ENCODE measurements around the gene CAPN3. TPM values are rescaled to one million over a fixed set of nuclear protein-coding genes. Genes with fewer than 3 reads are reported as not detected.

The CAPN3 gene
- total and polyA plus RNA-seq, 11 donors: 1.3 to 12.2 (median 7.3) TPM

DNA sequence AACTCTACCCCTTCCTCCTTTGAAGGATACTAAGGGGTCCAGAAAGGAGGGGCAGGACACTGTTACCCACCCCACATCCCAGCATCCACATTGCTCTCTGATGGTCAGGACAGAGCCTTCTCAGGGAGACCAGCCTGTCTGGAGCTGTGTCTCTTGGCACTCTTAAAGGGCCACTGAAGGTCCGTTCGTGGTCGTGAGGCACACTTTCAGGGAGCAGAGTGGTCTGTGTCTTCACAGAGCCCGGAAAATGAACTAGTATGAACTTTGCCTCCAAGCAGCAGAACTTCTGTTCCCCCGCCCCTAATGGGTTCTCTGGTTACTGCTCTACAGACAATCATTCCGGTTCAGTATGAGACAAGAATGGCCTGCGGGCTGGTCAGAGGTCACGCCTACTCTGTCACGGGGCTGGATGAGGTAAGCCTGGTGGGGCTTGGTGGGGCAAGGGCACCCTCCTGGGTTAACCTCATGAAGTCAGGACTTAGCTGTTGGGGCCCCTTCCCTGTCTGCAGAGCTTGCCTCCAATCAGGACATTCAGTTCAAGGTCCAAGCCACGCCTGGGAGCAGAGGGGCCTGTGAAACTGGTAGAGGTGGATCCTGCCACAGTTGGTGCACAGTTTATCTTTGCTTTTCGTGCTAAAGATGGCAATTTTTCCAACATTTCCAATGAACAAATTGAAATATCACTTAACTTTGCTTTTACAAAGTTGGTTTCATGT lies 33.2 kb downstream of the CAPN3 start:
- Histone ChIP-seq H3K4me3 (no peak overlapping the region), H3K27ac (no peak overlapping the region), H3K9me3 (no peaks in the 10 kb centered on the region), H3K36me3 (peaks cover 0 to 6% (median 0%) of the 10 kb centered on the region in 9 donors), H3K4me1 (peaks cover 0 to 12% (median 1%) of the 10 kb centered on the region in 12 donors), H3K27me3 (no peaks in the 10 kb centered on the region)
- ATAC-seq: no peak
- TF ChIP-seq POLR2A (IDR thresholded peaks at IDR 0.05): no peak
- TF ChIP-seq, protein P1, sequence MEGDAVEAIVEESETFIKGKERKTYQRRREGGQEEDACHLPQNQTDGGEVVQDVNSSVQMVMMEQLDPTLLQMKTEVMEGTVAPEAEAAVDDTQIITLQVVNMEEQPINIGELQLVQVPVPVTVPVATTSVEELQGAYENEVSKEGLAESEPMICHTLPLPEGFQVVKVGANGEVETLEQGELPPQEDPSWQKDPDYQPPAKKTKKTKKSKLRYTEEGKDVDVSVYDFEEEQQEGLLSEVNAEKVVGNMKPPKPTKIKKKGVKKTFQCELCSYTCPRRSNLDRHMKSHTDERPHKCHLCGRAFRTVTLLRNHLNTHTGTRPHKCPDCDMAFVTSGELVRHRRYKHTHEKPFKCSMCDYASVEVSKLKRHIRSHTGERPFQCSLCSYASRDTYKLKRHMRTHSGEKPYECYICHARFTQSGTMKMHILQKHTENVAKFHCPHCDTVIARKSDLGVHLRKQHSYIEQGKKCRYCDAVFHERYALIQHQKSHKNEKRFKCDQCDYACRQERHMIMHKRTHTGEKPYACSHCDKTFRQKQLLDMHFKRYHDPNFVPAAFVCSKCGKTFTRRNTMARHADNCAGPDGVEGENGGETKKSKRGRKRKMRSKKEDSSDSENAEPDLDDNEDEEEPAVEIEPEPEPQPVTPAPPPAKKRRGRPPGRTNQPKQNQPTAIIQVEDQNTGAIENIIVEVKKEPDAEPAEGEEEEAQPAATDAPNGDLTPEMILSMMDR (IDR thresholded peaks at IDR 0.05): no peak
- WGBS, 4 donors: 92 to 99% (median 95%) methylated on average over 8 to 11 of the region's 11 CpGs
- DNase-seq: no peak
- intact Hi-C loops (cut with DNase I): no loop called here

DNA sequence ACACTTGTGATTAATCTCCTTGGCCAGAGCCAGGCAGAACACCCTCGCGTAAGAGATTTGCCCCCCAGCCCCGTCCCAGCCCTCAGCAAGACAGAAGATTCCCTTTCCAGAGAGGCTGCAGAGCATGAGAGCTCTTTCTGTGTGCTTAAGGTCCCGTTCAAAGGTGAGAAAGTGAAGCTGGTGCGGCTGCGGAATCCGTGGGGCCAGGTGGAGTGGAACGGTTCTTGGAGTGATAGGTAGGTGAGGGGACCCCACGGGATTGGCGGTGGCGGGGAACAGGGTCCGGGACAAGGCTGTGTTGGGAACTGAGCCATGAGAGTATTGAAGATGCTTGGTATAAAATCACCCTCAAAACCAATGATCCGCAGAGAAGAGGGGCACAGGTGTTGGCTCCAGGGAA lies 34.8 kb downstream of the CAPN3 start:
- no peak overlapping the region for H3K4me3 ChIP-seq
- no peak for TF ChIP-seq POLR2A (IDR thresholded peaks at IDR 0.05)
- TF ChIP-seq, protein P1 (IDR thresholded peaks at IDR 0.05): no peak
- peaks cover 0 to 5% (median 0%) of the 10 kb centered on the region in 12 donors for H3K4me1 ChIP-seq
- intact Hi-C loops (cut with DNase I): no loop called here
- H3K36me3 ChIP-seq: peaks cover 0 to 17% (median 0%) of the 10 kb centered on the region in 9 donors
- H3K27me3 ChIP-seq: no peaks in the 10 kb centered on the region
- no peaks in the 10 kb centered on the region for H3K9me3 ChIP-seq
- no peak for ATAC-seq
- DNase-seq: no peak
- WGBS, 4 donors: 91 to 92% (median 92%) methylated on average over 13 of the region's 13 CpGs
- no peak overlapping the region for H3K27ac ChIP-seq

DNA sequence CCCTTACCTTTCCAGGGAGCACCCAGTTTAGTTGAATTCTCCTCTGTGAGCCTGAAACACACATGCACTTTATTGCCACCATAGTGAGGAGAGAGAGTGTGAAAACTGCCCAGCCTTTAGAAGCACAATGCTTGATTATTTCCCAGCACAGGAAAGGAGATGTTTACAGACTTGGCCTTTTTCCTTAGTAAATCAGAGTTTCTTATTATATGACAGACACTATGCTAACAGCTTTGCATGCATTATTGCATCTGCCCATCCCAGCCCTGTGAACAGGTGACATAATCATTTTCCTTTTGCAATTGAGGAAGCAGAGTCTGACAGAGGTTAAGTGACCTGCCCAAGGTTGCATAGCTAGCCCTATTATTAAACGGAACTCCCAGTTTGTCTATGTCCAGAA lies 36.5 kb downstream of the CAPN3 start:
- no peak for ATAC-seq
- 75 to 91% (median 80%) methylated on average over 1 of the region's 1 CpG for WGBS, 4 donors
- no peak for DNase-seq
- Histone ChIP-seq H3K27me3 (no peaks in the 10 kb centered on the region), H3K9me3 (no peaks in the 10 kb centered on the region), H3K27ac (no peak overlapping the region), H3K36me3 (peaks cover 0 to 27% (median 5%) of the 10 kb centered on the region in 9 donors), H3K4me1 (no peaks in the 10 kb centered on the region), H3K4me3 (no peak overlapping the region)
- TF ChIP-seq POLR2A (IDR thresholded peaks at IDR 0.05): no peak
- TF ChIP-seq, protein P1 (IDR thresholded peaks at IDR 0.05): no peak
- intact Hi-C loops (cut with DNase I): no loop called here

DNA sequence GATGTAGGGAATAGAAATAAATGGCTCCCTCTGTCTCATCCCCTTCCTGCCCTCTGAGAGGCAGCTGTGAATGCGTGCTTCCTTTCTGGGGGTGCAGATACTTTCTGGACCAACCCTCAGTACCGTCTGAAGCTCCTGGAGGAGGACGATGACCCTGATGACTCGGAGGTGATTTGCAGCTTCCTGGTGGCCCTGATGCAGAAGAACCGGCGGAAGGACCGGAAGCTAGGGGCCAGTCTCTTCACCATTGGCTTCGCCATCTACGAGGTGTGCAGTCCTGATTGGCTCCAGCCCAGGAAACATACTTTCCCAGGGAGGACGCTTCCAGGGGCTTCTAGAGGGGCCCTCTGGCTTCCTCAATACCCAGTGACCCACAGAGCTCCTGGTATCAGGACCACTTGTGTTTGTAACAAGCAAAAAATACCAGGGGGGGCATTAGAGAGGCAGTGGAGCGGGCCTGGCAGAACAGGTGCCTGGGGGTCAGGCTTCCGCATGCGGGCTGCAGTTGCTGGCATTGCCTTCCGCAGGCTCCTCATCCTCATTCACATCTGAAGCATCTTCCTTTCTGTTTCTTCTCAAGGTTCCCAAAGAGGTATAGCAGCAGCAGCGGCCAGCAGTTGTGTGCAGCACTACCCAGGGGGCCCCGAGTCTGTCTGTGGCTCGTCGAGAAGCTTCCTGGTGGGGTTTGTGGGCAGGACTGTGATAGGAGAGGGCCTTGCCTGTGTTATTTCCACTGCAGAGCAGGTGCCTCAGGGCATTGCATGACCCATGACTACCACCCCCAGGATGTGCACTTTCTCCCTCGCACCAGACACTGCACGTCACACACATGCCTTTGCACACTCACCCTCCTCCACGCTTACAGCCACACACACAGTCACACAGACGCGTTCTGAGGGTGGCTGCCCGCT lies 42.5 kb downstream of the CAPN3 start:
- no peak overlapping the region for H3K4me3 ChIP-seq
- H3K4me1 ChIP-seq: peaks cover 0 to 8% (median 0%) of the 10 kb centered on the region in 12 donors
- TF ChIP-seq POLR2A (IDR thresholded peaks at IDR 0.05): no peak
- TF ChIP-seq, protein P1 (IDR thresholded peaks at IDR 0.05): no peak
- ATAC-seq (no peak), DNase-seq (no peak)
- 81 to 91% (median 87%) methylated on average over 21 to 24 of the region's 24 CpGs for WGBS, 4 donors
- H3K27ac ChIP-seq: no peak overlapping the region
- H3K9me3 ChIP-seq: no peaks in the 10 kb centered on the region
- no peaks in the 10 kb centered on the region for H3K27me3 ChIP-seq
- H3K36me3 ChIP-seq: peaks cover 0 to 58% (median 19%) of the 10 kb centered on the region in 9 donors
- intact Hi-C loops (cut with DNase I): no loop called here
